Peyer's patch (tissue), 4 donors: ENCODE results near the gene IMP4.

Experiments used
- CTCF ChIP-seq, 6 experiments: fragments of 450-650 bp in 4 of 6; fragments of 200-600 bp in 2 of 6; sonication (generic) in 1 of 6; IDR thresholded peaks; one replicate each; pipeline ENCODE4 v1.5.1; 2017 to 2019; ENCODE audit warnings: antibody characterized with exemption in 6 of 6, mild to moderate bottlenecking in 3 of 6, moderate library complexity in 1 of 6
- POLR2A ChIP-seq, 2 donors: fragments of 450-650 bp; IDR thresholded peaks; one replicate each; pipeline ENCODE4 v1.5.1; 2017; ENCODE audit warnings: antibody characterized with exemption in 2 of 2, mild to moderate bottlenecking in 2 of 2, moderate library complexity in 2 of 2

GRCh38 chr2:130385709-130386108, 43.0 kb downstream of the IMP4 start:
- TF ChIP-seq CTCF (IDR thresholded peaks at IDR 0.05) (no peak), POLR2A (IDR thresholded peaks at IDR 0.05) (no peak)
